Neural cell (in vitro differentiated cells): ENCODE data around the gene HMCN2. TPM values are rescaled to one million over a fixed set of nuclear protein-coding genes. Genes with fewer than 3 reads are reported as not detected.
"Not testable (repeated sequence)": the region's sequence is repeated elsewhere in the genome, so short reads cannot be mapped to it uniquely, and the experiment has no call there.

Experiments
- H2AFZ ChIP-seq: fragments of 200-600, 300-800 bp; sonication (generic), shearing (Covaris generic); 2 replicates; pipeline ENCODE4 v1.6.0; 2014; ENCODE audit warnings: low read depth, mild to moderate bottlenecking, antibody characterized with exemption, low read length, moderate library complexity
- H3F3A ChIP-seq: fragments of 200-600 bp; shearing (Covaris generic); 2 replicates; pipeline ENCODE4 v1.6.1; 2016; ENCODE audit warnings: mild to moderate bottlenecking, moderate library complexity, mixed read lengths, antibody characterized with exemption, low read length; ENCODE audit not compliant: insufficient read depth, poor library complexity, severe bottlenecking
- H3K27ac ChIP-seq: fragments of 200-600, 300-800 bp; sonication (generic), shearing (Covaris generic); 2 replicates; pipeline ENCODE4 v1.5.1; 2014; ENCODE audit warnings: mild to moderate bottlenecking, low read length, moderate library complexity
- H3K27me3 ChIP-seq: fragments of 300-800, 200-600 bp; sonication (generic), shearing (Covaris generic); 2 replicates; pipeline ENCODE4 v1.6.0; 2014; ENCODE audit warnings: mild to moderate bottlenecking, low read depth, low read length, moderate library complexity; ENCODE audit not compliant: insufficient read depth
- H3K36me3 ChIP-seq: fragments of 300-800, 200-600 bp; sonication (generic), shearing (Covaris generic); 2 replicates; pipeline ENCODE4 v1.5.1; 2014; ENCODE audit warnings: mild to moderate bottlenecking, antibody characterized with exemption, low read length, moderate library complexity; ENCODE audit not compliant: insufficient read depth
- H3K4me2 ChIP-seq: fragments of 300-800, 200-600 bp; sonication (generic), shearing (Covaris generic); 2 replicates; pipeline ENCODE4 v1.6.0; 2014; ENCODE audit warnings: mild to moderate bottlenecking, low read length
- H3K4me3 ChIP-seq: fragments of 300-800, 200-600 bp; sonication (generic), shearing (Covaris generic); 2 replicates; pipeline ENCODE4 v1.5.1; 2014; ENCODE audit warnings: mild to moderate bottlenecking, low read length, moderate library complexity
- H3K79me2 ChIP-seq: fragments of 200-600 bp; shearing (Covaris generic); replicated peaks from 2 replicates; pipeline ENCODE4 v1.6.0; 2014; ENCODE audit warnings: mild to moderate bottlenecking, low read length, moderate library complexity; ENCODE audit not compliant: insufficient read depth
- H3K9ac ChIP-seq: fragments of 300-800, 200-600 bp; sonication (generic), shearing (Covaris generic); 2 replicates; pipeline ENCODE4 v1.6.1; 2016; ENCODE audit warnings: mild to moderate bottlenecking, low read length, mixed read lengths
- H3K9me2 ChIP-seq: fragments of 200-600 bp; shearing (Covaris generic); 2 replicates; pipeline ENCODE4 v1.6.1; 2016; ENCODE audit warnings: mild to moderate bottlenecking, low read length, mixed read lengths; ENCODE audit not compliant: insufficient read depth
- H3K9me3 ChIP-seq: fragments of 200-600, 300-800 bp; sonication (generic), shearing (Covaris generic); 2 replicates; pipeline ENCODE4 v1.6.1; 2016; ENCODE audit warnings: mild to moderate bottlenecking, mixed run types, low read length, moderate library complexity, mixed read lengths
- H4K20me1 ChIP-seq: fragments of 200-600 bp; shearing (Covaris generic); 2 replicates; pipeline ENCODE4 v1.6.1; 2016; ENCODE audit warnings: mild to moderate bottlenecking, mixed run types; ENCODE audit not compliant: insufficient read depth
- EP300 ChIP-seq: fragments of 450-650 bp; conservative IDR thresholded peaks from 2 replicates; pipeline ENCODE4 v1.6.1; 2014; ENCODE audit warnings: antibody characterized with exemption, mild to moderate bottlenecking, moderate library complexity; ENCODE audit not compliant: poor library complexity, severe bottlenecking
- EZH2 ChIP-seq: fragments of 200-600, 300-800 bp; shearing (Covaris generic), sonication (generic); IDR thresholded peaks from 2 replicates; pipeline ENCODE4 v1.6.1; 2014; ENCODE audit warnings: antibody characterized with exemption, low read length, borderline replicate concordance, mild to moderate bottlenecking; ENCODE audit not compliant: insufficient read depth, poor library complexity, severe bottlenecking
- MXI1 ChIP-seq: fragments of 450-650 bp; conservative IDR thresholded peaks from 2 replicates; pipeline ENCODE4 v1.6.1; 2014; ENCODE audit warnings: antibody characterized with exemption, mild to moderate bottlenecking; ENCODE audit not compliant: poor library complexity, severe bottlenecking
- POLR2AphosphoS5 ChIP-seq: IDR thresholded peaks from 2 replicates; pipeline ENCODE4 v1.6.1; 2012
- RAD21 ChIP-seq: fragments of 450-650 bp; conservative IDR thresholded peaks from 2 replicates; pipeline ENCODE4 v1.6.1; 2014; ENCODE audit warnings: antibody characterized with exemption, mild to moderate bottlenecking, moderate library complexity
- SMC3 ChIP-seq: fragments of 450-650 bp; conservative IDR thresholded peaks from 2 replicates; pipeline ENCODE4 v1.6.1; 2014; ENCODE audit warnings: antibody characterized with exemption, mild to moderate bottlenecking, moderate library complexity; ENCODE audit not compliant: poor library complexity
- TAF1 ChIP-seq: IDR thresholded peaks from 2 replicates; pipeline ENCODE4 v1.6.1; 2012; ENCODE audit warnings: low read depth
- polyA plus RNA-seq: library from polyadenylated mRNA; depleted of rRNA; stranded (reverse); fragments of >200 nt; gene quantifications from 2 replicates; pipeline ENCODE4 v1.2.3, GENCODE V29; 2014
- TF ChIP-seq, protein P1 (sequence below): IDR thresholded peaks from 2 replicates; pipeline ENCODE4 v1.6.1; 2012; ENCODE audit warnings: borderline replicate concordance
- TF ChIP-seq, protein P2 (sequence below): fragments of 450-650 bp; IDR thresholded peaks from 2 replicates; pipeline ENCODE4 v1.5.1; 2014; ENCODE audit warnings: antibody characterized with exemption, mild to moderate bottlenecking, moderate library complexity; ENCODE audit not compliant: poor library complexity, severe bottlenecking

Gene HMCN2
- polyA plus RNA-seq, 1 donor from 2014 or later: 1.7 TPM

DNA sequence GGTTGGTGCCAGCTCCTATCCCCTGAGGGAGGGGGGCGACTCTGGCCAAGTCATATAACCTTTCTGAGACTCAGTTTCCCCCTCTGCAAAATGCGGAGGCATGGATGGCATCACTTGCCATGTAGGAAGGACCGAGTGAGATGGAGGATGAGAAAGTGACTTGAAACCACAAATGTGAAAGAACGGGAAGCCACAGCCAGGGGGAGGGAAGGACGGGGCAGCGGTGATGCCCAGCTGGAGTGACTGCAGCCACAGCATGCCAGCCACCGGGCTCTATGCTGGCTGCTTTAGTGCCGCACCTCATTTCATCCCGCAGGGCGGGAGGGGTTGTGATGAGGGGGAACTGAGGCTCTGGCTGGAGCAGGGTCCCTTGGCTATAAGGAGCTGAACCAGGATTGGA, 74.5 kb downstream of the HMCN2 start:
- Histone ChIP-seq H2AFZ (no peak overlapping the region), H3K9me2 (no peaks in the 10 kb centered on the region), H4K20me1 (no peaks in the 10 kb centered on the region), H3K9ac (no peak overlapping the region), H3K4me2 (no peak overlapping the region), H3F3A (no peaks in the 10 kb centered on the region), H3K27me3 (no peaks in the 10 kb centered on the region), H3K27ac (no peak overlapping the region), H3K36me3 (no peaks in the 10 kb centered on the region), H3K4me3 (no peak overlapping the region), H3K79me2 (no peaks in the 10 kb centered on the region), H3K9me3 (no peaks in the 10 kb centered on the region)
- TF ChIP-seq EP300: no peak
- TF ChIP-seq, protein P1, sequence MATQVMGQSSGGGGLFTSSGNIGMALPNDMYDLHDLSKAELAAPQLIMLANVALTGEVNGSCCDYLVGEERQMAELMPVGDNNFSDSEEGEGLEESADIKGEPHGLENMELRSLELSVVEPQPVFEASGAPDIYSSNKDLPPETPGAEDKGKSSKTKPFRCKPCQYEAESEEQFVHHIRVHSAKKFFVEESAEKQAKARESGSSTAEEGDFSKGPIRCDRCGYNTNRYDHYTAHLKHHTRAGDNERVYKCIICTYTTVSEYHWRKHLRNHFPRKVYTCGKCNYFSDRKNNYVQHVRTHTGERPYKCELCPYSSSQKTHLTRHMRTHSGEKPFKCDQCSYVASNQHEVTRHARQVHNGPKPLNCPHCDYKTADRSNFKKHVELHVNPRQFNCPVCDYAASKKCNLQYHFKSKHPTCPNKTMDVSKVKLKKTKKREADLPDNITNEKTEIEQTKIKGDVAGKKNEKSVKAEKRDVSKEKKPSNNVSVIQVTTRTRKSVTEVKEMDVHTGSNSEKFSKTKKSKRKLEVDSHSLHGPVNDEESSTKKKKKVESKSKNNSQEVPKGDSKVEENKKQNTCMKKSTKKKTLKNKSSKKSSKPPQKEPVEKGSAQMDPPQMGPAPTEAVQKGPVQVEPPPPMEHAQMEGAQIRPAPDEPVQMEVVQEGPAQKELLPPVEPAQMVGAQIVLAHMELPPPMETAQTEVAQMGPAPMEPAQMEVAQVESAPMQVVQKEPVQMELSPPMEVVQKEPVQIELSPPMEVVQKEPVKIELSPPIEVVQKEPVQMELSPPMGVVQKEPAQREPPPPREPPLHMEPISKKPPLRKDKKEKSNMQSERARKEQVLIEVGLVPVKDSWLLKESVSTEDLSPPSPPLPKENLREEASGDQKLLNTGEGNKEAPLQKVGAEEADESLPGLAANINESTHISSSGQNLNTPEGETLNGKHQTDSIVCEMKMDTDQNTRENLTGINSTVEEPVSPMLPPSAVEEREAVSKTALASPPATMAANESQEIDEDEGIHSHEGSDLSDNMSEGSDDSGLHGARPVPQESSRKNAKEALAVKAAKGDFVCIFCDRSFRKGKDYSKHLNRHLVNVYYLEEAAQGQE: no peak

DNA sequence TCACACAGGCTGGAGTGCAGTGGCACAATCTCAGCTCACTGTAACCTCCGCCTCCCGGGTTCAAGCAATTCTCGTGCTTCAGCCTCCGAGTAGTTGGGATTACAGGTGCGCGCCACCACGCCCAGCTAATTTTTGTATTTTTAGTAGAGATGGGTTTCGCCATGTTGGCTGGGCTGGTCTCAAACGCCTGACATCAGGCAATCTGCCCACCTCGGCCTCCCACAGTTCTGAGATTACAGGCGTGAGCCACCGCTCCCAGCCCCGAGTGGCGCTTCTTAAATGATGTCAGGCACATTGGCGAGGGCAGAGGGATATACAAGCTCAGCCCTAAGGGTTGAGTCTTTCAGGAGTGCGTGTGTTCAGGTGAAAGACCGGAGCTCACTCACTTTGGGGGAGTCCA, 75.0 kb downstream of the HMCN2 start:
- not testable (repeated sequence) for H3F3A ChIP-seq, H3K9me2 ChIP-seq, H2AFZ ChIP-seq, H3K36me3 ChIP-seq, H4K20me1 ChIP-seq, H3K79me2 ChIP-seq, H3K4me3 ChIP-seq, H3K9me3 ChIP-seq, H3K27me3 ChIP-seq, H3K27ac ChIP-seq, H3K4me2 ChIP-seq, H3K9ac ChIP-seq

DNA sequence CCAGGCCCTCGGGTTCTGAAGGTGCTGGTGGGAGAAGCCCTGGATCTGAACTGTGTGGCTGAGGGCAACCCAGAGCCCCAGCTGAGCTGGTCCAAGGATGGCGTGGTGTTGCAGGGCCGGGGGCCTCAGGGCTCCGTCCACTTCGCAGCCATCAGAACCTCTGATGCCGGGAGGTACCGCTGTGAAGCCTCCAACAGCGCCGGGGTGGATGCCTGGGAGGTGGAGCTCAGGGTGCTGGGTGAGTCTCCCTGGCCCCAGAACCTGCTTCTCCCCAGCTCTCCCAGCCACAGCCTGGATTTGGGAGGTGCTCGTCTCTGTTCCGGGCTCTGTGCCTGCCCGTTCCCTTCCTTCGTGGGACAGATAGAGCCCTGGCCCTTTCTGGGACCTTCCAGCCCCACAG, 75.6 kb downstream of the HMCN2 start:
- no peaks in the 10 kb centered on the region for H3K27me3 ChIP-seq
- no peaks in the 10 kb centered on the region for H4K20me1 ChIP-seq
- no peak overlapping the region for H3K9ac ChIP-seq
- no peaks in the 10 kb centered on the region for H3K36me3 ChIP-seq
- H3K79me2 ChIP-seq: no peaks in the 10 kb centered on the region
- no peak overlapping the region for H2AFZ ChIP-seq
- H3K4me2 ChIP-seq: no peak overlapping the region
- H3K9me3 ChIP-seq: no peaks in the 10 kb centered on the region
- no peak overlapping the region for H3K27ac ChIP-seq
- H3F3A ChIP-seq: no peaks in the 10 kb centered on the region
- H3K9me2 ChIP-seq: no peaks in the 10 kb centered on the region
- H3K4me3 ChIP-seq: no peak overlapping the region
- no peak for TF ChIP-seq EZH2
- no peak for TF ChIP-seq SMC3
- no peak for TF ChIP-seq RAD21
- TF ChIP-seq, protein P2, sequence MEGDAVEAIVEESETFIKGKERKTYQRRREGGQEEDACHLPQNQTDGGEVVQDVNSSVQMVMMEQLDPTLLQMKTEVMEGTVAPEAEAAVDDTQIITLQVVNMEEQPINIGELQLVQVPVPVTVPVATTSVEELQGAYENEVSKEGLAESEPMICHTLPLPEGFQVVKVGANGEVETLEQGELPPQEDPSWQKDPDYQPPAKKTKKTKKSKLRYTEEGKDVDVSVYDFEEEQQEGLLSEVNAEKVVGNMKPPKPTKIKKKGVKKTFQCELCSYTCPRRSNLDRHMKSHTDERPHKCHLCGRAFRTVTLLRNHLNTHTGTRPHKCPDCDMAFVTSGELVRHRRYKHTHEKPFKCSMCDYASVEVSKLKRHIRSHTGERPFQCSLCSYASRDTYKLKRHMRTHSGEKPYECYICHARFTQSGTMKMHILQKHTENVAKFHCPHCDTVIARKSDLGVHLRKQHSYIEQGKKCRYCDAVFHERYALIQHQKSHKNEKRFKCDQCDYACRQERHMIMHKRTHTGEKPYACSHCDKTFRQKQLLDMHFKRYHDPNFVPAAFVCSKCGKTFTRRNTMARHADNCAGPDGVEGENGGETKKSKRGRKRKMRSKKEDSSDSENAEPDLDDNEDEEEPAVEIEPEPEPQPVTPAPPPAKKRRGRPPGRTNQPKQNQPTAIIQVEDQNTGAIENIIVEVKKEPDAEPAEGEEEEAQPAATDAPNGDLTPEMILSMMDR: no peak
- TF ChIP-seq MXI1: no peak
- TF ChIP-seq, protein P1: no peak
- no peak for TF ChIP-seq TAF1
- TF ChIP-seq POLR2AphosphoS5: no peak
- TF ChIP-seq EP300: no peak
